ENCODE data around the gene ZNF805. TPM values are rescaled to one million over a fixed set of nuclear protein-coding genes. Genes with fewer than 3 reads are reported as not detected.

ZNF805 gene
- total and polyA plus RNA-seq, 2 of the 13 experiments (the other 11 are each of a cell fraction or from before 2014, with no cell fraction given), result 5.1 to 12.8 TPM

- TF ChIP-seq REST (IDR thresholded peaks at IDR 0.05; ENCODE audit: borderline replicate concordance in 1 of 2, low read depth in 1 of 2, low read length in 2 of 2) (peak in 1 of 2 experiments; percentile 27; a peak in 1 of 4 replicates), ZNF562 (CRISPR knock-in tag; IDR thresholded peaks at IDR 0.05; ENCODE audit: borderline replicate concordance) (no peak), ZNF354B (CRISPR knock-in tag; IDR thresholded peaks at IDR 0.05) (0 out of 2 replicates have a peak, but pooled peaks have one; percentile 64), CREB1 (IDR thresholded peaks at IDR 0.05) (no peak), CREB1 (CRISPR knock-in tag; IDR thresholded peaks at IDR 0.05) (peak; percentile 46; the same call in 1 of the 2 replicates), ZHX1 (CRISPR knock-in tag; IDR thresholded peaks at IDR 0.05; ENCODE audit: low read depth) (peak; percentile 94), SNAI1 (CRISPR knock-in tag; IDR thresholded peaks at IDR 0.05; ENCODE audit: borderline replicate concordance) (no peak), KDM2A (CRISPR knock-in tag; IDR thresholded peaks at IDR 0.05; ENCODE audit: borderline replicate concordance, low read depth) (peak; percentile 88), UBTF (CRISPR knock-in tag; IDR thresholded peaks at IDR 0.05) (peak; percentile 84), ZNF569 (CRISPR knock-in tag; IDR thresholded peaks at IDR 0.05; ENCODE audit: borderline replicate concordance) (no peak), HMGXB4 (CRISPR knock-in tag; IDR thresholded peaks at IDR 0.05; ENCODE audit: borderline replicate concordance in 1 of 2, low read depth in 1 of 2) (peak; percentile 67 to 95), HBP1 (CRISPR knock-in tag; IDR thresholded peaks at IDR 0.05; ENCODE audit: low read depth) (0 out of 2 replicates have a peak, but pooled peaks have one; percentile 14), YEATS2 (CRISPR knock-in tag; IDR thresholded peaks at IDR 0.05; ENCODE audit: borderline replicate concordance) (peak; percentile 74; the same call in 1 of the 2 replicates), PHF20 (CRISPR knock-in tag; IDR thresholded peaks at IDR 0.05) (peak; percentile 79)
These were observed 49.0 kb upstream of the ZNF805 start, which contains the start of gene ZNF264 (continued) for GRCh38 chr19:57191141-57192076.

Measured in HepG2 (cell line).